Parathyroid adenoma (tissue), 2 donors: Measurements from ENCODE around the gene HMGCR.

Experiments
- H2AFZ ChIP-seq: fragments of 300-600 bp; sonication (generic); one replicate; pipeline ENCODE4 v1.7.0; 2017; ENCODE audit warnings: antibody characterized with exemption, mild to moderate bottlenecking
- H3K27ac ChIP-seq: fragments of 300-600 bp; sonication (generic); one replicate; pipeline ENCODE4 v1.7.0; 2017
- H3K27me3 ChIP-seq: fragments of 300-600 bp; sonication (generic); one replicate; pipeline ENCODE4 v1.7.0; 2017; ENCODE audit warnings: low read length; ENCODE audit not compliant: control insufficient read depth, insufficient read depth
- H3K36me3 ChIP-seq: fragments of 300-600 bp; sonication (generic); one replicate; pipeline ENCODE4 v1.7.0; 2017; ENCODE audit warnings: low read length; ENCODE audit not compliant: control insufficient read depth, insufficient read depth
- H3K4me1 ChIP-seq: fragments of 300-600 bp; sonication (generic); one replicate; pipeline ENCODE4 v1.7.0; 2017; ENCODE audit warnings: control low read depth
- H3K4me2 ChIP-seq: fragments of 300-600 bp; sonication (generic); one replicate; pipeline ENCODE4 v1.7.0; 2017; ENCODE audit warnings: low read length
- H3K4me3 ChIP-seq: fragments of 300-600 bp; sonication (generic); one replicate; pipeline ENCODE4 v1.7.0; 2017; ENCODE audit warnings: low read depth, low read length
- H3K79me2 ChIP-seq: fragments of 300-600 bp; sonication (generic); one replicate; pipeline ENCODE4 v1.7.0; 2017; ENCODE audit warnings: control low read depth
- H3K9ac ChIP-seq: fragments of 300-600 bp; sonication (generic); one replicate; pipeline ENCODE4 v1.7.0; 2017; ENCODE audit warnings: mild to moderate bottlenecking
- H3K9me3 ChIP-seq: fragments of 300-600 bp; sonication (generic); one replicate; pipeline ENCODE4 v1.7.0; 2017; ENCODE audit warnings: low read length; ENCODE audit not compliant: control insufficient read depth
- TF ChIP-seq, protein P1 (sequence below): fragments of 300-600 bp; sonication (generic); IDR thresholded peaks from one replicate; pipeline ENCODE4 v1.7.0; 2017; ENCODE audit warnings: antibody characterized with exemption, mild to moderate bottlenecking
- donor health status: primary hyperparathyroidism.

HMGCR gene

DNA sequence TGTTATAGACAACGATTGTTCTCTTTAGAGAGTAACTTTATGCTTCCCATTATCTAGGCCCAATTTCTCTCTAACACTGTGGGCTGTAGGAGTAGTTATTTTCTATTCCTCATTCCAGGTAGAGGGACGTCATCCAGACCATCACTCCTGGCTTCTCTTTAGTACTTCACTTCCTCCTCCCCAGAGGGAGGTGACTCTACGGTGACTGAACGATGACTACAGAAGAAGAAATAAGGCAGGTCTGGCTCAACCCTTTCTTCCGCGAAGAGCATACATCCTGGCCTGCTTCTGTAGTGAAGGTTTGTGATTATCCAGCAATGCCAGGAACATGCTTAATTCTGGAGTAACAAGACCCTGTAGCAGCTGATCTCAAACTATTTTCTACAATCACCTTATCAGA is 50.8 kb downstream of the HMGCR start:
- H3K27me3 ChIP-seq, result no peaks in the 10 kb centered on the region
- no peak overlapping the region for H3K4me3 ChIP-seq
- no peak overlapping the region for H3K4me2 ChIP-seq
- peaks cover 5% of the 10 kb centered on the region for H3K4me1 ChIP-seq
- H3K36me3 ChIP-seq, result no peaks in the 10 kb centered on the region
- no peak overlapping the region for H2AFZ ChIP-seq
- no peak overlapping the region for H3K27ac ChIP-seq
- TF ChIP-seq, protein P1, sequence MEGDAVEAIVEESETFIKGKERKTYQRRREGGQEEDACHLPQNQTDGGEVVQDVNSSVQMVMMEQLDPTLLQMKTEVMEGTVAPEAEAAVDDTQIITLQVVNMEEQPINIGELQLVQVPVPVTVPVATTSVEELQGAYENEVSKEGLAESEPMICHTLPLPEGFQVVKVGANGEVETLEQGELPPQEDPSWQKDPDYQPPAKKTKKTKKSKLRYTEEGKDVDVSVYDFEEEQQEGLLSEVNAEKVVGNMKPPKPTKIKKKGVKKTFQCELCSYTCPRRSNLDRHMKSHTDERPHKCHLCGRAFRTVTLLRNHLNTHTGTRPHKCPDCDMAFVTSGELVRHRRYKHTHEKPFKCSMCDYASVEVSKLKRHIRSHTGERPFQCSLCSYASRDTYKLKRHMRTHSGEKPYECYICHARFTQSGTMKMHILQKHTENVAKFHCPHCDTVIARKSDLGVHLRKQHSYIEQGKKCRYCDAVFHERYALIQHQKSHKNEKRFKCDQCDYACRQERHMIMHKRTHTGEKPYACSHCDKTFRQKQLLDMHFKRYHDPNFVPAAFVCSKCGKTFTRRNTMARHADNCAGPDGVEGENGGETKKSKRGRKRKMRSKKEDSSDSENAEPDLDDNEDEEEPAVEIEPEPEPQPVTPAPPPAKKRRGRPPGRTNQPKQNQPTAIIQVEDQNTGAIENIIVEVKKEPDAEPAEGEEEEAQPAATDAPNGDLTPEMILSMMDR, result no peak
- no peak overlapping the region for H3K9ac ChIP-seq
- no peaks in the 10 kb centered on the region for H3K9me3 ChIP-seq
- H3K79me2 ChIP-seq, result no peaks in the 10 kb centered on the region

DNA sequence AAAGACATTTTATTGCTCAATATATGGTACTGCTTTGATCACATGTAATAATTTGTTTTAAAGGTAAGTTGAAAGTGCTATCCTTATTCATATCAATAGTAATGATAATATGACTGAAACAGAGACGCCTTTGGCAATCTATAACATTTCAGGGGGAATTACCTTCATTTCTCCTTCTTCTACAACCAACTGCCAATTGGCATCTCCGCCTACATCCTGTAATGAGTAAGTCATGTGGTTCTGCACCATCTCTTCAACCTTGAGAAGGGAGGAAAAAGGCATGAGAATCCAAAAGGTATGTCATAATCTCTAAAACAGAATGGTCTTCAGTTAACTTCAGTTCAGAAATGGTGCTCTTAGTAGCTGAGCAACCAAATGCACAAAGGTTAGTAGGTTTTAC is 52.4 kb downstream of the HMGCR start:
- H3K27ac ChIP-seq, result no peak overlapping the region
- no peaks in the 10 kb centered on the region for H3K36me3 ChIP-seq
- H3K9ac ChIP-seq, result no peak overlapping the region
- H3K4me2 ChIP-seq, result no peak overlapping the region
- TF ChIP-seq, protein P1, result no peak
- H3K9me3 ChIP-seq, result no peaks in the 10 kb centered on the region
- H3K27me3 ChIP-seq, result no peaks in the 10 kb centered on the region
- peaks cover under 1% of the 10 kb centered on the region for H3K4me1 ChIP-seq
- H3K4me3 ChIP-seq, result no peak overlapping the region
- no peaks in the 10 kb centered on the region for H3K79me2 ChIP-seq
- no peak overlapping the region for H2AFZ ChIP-seq

DNA sequence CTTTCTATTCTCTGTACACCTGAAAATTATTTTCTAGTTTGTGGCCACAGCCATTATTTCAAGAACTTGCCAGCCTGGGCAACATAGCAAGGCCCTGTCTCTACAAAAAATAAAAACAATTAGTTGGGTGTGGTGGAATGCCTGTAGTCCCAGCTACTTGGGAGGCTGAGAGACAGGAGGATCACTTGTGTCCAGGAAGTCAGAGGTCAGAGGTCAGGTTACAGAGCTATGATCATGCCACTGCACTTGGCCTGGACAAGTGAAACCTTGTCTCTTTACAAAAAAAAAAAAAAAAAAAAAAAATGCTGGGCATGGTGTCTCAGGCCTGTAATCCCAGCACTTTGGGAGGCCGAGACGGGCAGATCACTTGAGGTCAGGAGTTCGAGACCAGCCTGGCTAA is 58.3 kb downstream of the HMGCR start:
- Histone ChIP-seq H3K4me1 (no peaks in the 10 kb centered on the region), H3K4me2 (no peak overlapping the region), H3K9me3 (no peaks in the 10 kb centered on the region), H3K36me3 (no peaks in the 10 kb centered on the region), H3K27me3 (no peaks in the 10 kb centered on the region), H3K27ac (no peak overlapping the region), H2AFZ (no peak overlapping the region), H3K79me2 (no peaks in the 10 kb centered on the region), H3K4me3 (no peak overlapping the region), H3K9ac (no peak overlapping the region)
- TF ChIP-seq, protein P1, result no peak

DNA sequence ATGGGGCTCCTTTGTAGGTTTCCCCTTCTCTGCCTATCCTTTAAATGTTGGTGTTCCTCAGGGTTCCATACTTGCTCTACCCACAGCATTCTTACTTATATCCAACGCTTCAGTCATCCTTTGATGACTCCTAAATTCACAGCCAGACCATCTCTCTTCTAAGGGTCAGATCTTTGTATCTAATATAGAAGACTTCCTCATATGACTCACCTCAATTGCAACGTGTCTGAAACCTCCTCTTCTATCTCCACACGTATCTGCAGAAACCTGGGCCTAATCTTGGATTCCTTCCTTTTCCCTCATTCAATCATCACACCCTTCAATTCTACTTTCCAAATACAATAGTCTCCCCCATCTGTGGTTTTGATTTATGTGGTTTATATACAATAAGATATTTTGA is 68.3 kb downstream of the HMGCR start:
- Histone ChIP-seq H3K27me3 (no peaks in the 10 kb centered on the region), H3K36me3 (no peaks in the 10 kb centered on the region), H3K9ac (no peak overlapping the region), H3K9me3 (no peaks in the 10 kb centered on the region), H3K4me2 (no peak overlapping the region), H3K4me3 (no peak overlapping the region), H3K27ac (no peak overlapping the region), H2AFZ (no peak overlapping the region), H3K79me2 (no peaks in the 10 kb centered on the region), H3K4me1 (no peaks in the 10 kb centered on the region)
- TF ChIP-seq, protein P1, result no peak
